Measurements from ENCODE around the gene GABRG3. TPM values are rescaled to one million over a fixed set of nuclear protein-coding genes. Genes with fewer than 3 reads are reported as not detected.

The GABRG3 gene
- total RNA-seq, 3 donors from 2014 or later (not counting 1 experiment from before 2014, with no cell fraction given) = not detected

- no peak for ATAC-seq
- TF ChIP-seq CTCF (IDR thresholded peaks at IDR 0.05) = no peak
- H3K27me3 ChIP-seq (ENCODE audit: control insufficient read depth, insufficient read depth, low read length) = no peaks in the 10 kb centered on the region
- no peaks in the 10 kb centered on the region for H3K4me1 ChIP-seq (ENCODE audit: control insufficient read depth, insufficient read depth, low read length)
- H3K36me3 Mint-ChIP-seq = no peaks in the 10 kb centered on the region
- WGBS (ENCODE audit: insufficient coverage) = 91% methylated on average over 13 of the region's 13 CpGs
- H3K4me3 Mint-ChIP-seq = no peak overlapping the region
- H3K36me3 ChIP-seq (ENCODE audit: control insufficient read depth, insufficient read depth, low read length) = no peaks in the 10 kb centered on the region
- H3K4me3 ChIP-seq (ENCODE audit: low read length) = no peak overlapping the region
- no peak overlapping the region for H3K27ac Mint-ChIP-seq
- DNase-seq = no peak
- H3K9me3 ChIP-seq (ENCODE audit: control insufficient read depth, insufficient read depth, low read length) = peaks cover 3% of the 10 kb centered on the region
- no peaks in the 10 kb centered on the region for H3K4me1 Mint-ChIP-seq
- no peaks in the 10 kb centered on the region for H3K27me3 Mint-ChIP-seq (ENCODE audit: low read depth in 2 of 2)
- H3K27ac ChIP-seq (ENCODE audit: low read length) = no peak overlapping the region
- intact Hi-C loops (cut with micrococcal nuclease) = no loop called here
- H3K9me3 Mint-ChIP-seq = peaks cover 4 to 6% of the 10 kb centered on the region in 2 donors
Observed at GRCh38 chr15:26937134-26937533, 33.8 kb upstream of the GABRG3 start.

GRCh38 chr15:26939398-26939797, 31.6 kb upstream of the GABRG3 start:
- Histone ChIP-seq H3K27me3 (ENCODE audit: control insufficient read depth, insufficient read depth, low read length) (no peaks in the 10 kb centered on the region), H3K36me3 (ENCODE audit: control insufficient read depth, insufficient read depth, low read length) (no peaks in the 10 kb centered on the region), H3K4me3 (ENCODE audit: low read length) (no peak overlapping the region), H3K4me1 (ENCODE audit: control insufficient read depth, insufficient read depth, low read length) (no peaks in the 10 kb centered on the region), H3K9me3 (ENCODE audit: control insufficient read depth, insufficient read depth, low read length) (peaks cover 3% of the 10 kb centered on the region), H3K27ac (ENCODE audit: low read length) (no peak overlapping the region)
- intact Hi-C loops (cut with micrococcal nuclease) = no loop called here
- H3K36me3 Mint-ChIP-seq = no peaks in the 10 kb centered on the region
- no peaks in the 10 kb centered on the region for H3K4me1 Mint-ChIP-seq
- DNase-seq (no peak), ATAC-seq (no peak)
- no peak overlapping the region for H3K27ac Mint-ChIP-seq
- peaks cover 3 to 8% of the 10 kb centered on the region in 2 donors for H3K9me3 Mint-ChIP-seq
- no peak overlapping the region for H3K4me3 Mint-ChIP-seq
- 51% methylated on average over 4 of the region's 5 CpGs for WGBS (ENCODE audit: insufficient coverage)
- H3K27me3 Mint-ChIP-seq (ENCODE audit: low read depth in 2 of 2) = no peaks in the 10 kb centered on the region
- TF ChIP-seq CTCF (IDR thresholded peaks at IDR 0.05) = no peak

- H3K9me3 ChIP-seq (ENCODE audit: control insufficient read depth, insufficient read depth, low read length) = peaks cover 6% of the 10 kb centered on the region
- no peak for TF ChIP-seq CTCF (IDR thresholded peaks at IDR 0.05)
- H3K27ac Mint-ChIP-seq = no peak overlapping the region
Observed at GRCh38 chr15:26941489-26941888, 29.5 kb upstream of the GABRG3 start.

GRCh38 chr15:26943866-26944265, 27.1 kb upstream of the GABRG3 start:
- DNase-seq (no peak), ATAC-seq (no peak)
- Histone ChIP-seq H3K27me3 (ENCODE audit: control insufficient read depth, insufficient read depth, low read length) (no peaks in the 10 kb centered on the region), H3K27ac (ENCODE audit: low read length) (no peak overlapping the region), H3K9me3 (ENCODE audit: control insufficient read depth, insufficient read depth, low read length) (peaks cover 3% of the 10 kb centered on the region), H3K4me3 (ENCODE audit: low read length) (no peak overlapping the region), H3K36me3 (ENCODE audit: control insufficient read depth, insufficient read depth, low read length) (no peaks in the 10 kb centered on the region), H3K4me1 (ENCODE audit: control insufficient read depth, insufficient read depth, low read length) (no peaks in the 10 kb centered on the region)
- Mint-ChIP-seq H3K36me3 (no peaks in the 10 kb centered on the region), H3K27me3 (ENCODE audit: low read depth in 2 of 2) (no peaks in the 10 kb centered on the region), H3K4me1 (no peaks in the 10 kb centered on the region), H3K9me3 (peaks cover 3 to 4% of the 10 kb centered on the region in 2 donors), H3K27ac (no peak overlapping the region), H3K4me3 (no peak overlapping the region)
- intact Hi-C loops (cut with micrococcal nuclease) = no loop called here
- 56% methylated on average over 8 of the region's 8 CpGs for WGBS (ENCODE audit: insufficient coverage)
- TF ChIP-seq CTCF (IDR thresholded peaks at IDR 0.05) = no peak

More at GRCh38 chr15:26941489-26941888, 29.5 kb upstream of the GABRG3 start:
- Histone ChIP-seq H3K27ac (ENCODE audit: low read length) (no peak overlapping the region), H3K36me3 (ENCODE audit: control insufficient read depth, insufficient read depth, low read length) (no peaks in the 10 kb centered on the region), H3K27me3 (ENCODE audit: control insufficient read depth, insufficient read depth, low read length) (no peaks in the 10 kb centered on the region), H3K4me3 (ENCODE audit: low read length) (no peak overlapping the region), H3K4me1 (ENCODE audit: control insufficient read depth, insufficient read depth, low read length) (no peaks in the 10 kb centered on the region)
- DNase-seq (no peak), ATAC-seq (no peak)
- Mint-ChIP-seq H3K27me3 (ENCODE audit: low read depth in 2 of 2) (no peaks in the 10 kb centered on the region), H3K36me3 (no peaks in the 10 kb centered on the region), H3K4me3 (no peak overlapping the region), H3K4me1 (no peaks in the 10 kb centered on the region), H3K9me3 (peaks cover 3 to 4% of the 10 kb centered on the region in 2 donors)
- 87% methylated on average over 5 of the region's 5 CpGs for WGBS (ENCODE audit: insufficient coverage)
- intact Hi-C loops (cut with micrococcal nuclease) = no loop called here
